Right renal pelvis (tissue), 4 donors: ENCODE results near the gene SLC6A8. TPM values are rescaled to one million over a fixed set of nuclear protein-coding genes. Genes with fewer than 3 reads are reported as not detected.

ENCODE experiments used
- DNase-seq, 4 donors: peaks; one replicate each; pipeline ENCODE4 v3.0.0-alpha.2; 2013; ENCODE audit warnings: low read depth in 4 of 4, low spot score in 3 of 4, missing footprints in 1 of 4
- polyA plus RNA-seq, 4 donors: library from polyadenylated mRNA; unstranded; fragments of 120-200 nt; gene quantifications; one replicate each; pipeline ENCODE4 v1.2.1, GENCODE V29; 2013; ENCODE audit not compliant: insufficient read length in 4 of 4

The SLC6A8 gene
- polyA plus RNA-seq: 10 to 100 TPM; 46.6 to 74.1 (median 52.6) TPM

DNA sequence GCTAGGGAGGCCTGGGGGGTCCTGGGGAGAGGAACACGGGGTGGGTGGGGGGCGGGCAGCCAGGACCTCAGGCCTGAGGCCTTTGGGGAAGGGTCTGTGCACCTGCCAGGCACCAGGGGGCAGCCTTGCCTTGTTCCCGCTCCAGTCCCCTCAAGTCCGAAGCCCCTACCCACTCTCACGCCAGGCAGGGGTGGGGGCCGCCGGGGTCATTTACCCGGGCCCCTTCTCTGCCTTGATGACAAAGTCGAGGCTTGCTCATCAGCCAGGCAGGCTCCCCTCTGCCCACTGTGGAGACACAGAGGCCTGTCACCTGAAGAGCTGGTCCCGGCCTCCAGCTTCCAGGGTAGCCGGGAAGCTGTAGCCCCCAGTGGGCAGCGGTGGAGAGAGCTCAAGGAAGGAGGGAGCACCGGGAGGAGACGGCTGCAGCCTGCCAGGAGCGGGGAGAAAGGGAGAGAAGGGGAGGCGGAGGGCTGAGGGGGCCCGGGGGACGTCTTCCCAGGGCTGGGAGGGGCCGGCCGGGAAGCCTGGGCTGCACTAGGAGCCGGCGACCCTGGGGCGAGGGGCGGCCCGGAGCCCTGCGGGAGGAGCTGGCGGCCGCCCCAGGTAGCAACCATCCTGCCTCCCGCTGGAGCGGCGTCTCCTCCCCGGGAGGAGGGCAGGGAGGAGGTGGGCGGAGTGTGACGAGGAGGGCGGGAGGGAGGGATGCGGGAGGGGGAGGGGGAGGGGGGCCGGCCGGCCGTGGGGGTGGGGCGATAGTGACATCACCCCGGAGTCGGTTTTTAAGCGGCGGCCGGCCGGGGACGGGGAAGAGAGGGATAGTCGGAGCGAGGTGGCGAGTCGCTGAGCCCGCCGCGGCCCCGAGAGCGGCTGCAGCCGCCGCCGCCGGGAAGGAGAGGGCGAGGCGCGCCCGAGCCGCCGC is at the start of gene SLC6A8:
Gene SLC6A8 (plus strand): TSS at position 806 of the 919 bp plus-strand sequence. CDS start 649 bp downstream, outside the sequence.
- no peak for DNase-seq

DNA sequence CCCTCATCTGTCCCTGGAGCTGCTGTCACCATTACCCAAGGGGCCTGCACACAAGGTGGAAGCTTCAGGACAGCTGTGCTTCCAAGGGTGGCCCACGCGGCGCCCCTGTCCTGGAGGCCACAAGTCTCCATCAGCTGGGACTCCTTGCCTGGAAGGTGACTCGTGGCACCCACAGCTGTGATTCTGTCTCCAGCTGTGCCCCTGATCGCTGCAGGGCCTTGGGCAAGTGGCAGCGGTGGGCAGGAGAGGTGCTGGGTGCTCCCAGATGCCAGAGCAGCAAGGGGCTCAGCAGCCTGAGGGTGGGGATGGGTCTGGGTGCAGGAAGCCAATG is 49.7 kb upstream of the SLC6A8 start:
- no peak for DNase-seq

DNA sequence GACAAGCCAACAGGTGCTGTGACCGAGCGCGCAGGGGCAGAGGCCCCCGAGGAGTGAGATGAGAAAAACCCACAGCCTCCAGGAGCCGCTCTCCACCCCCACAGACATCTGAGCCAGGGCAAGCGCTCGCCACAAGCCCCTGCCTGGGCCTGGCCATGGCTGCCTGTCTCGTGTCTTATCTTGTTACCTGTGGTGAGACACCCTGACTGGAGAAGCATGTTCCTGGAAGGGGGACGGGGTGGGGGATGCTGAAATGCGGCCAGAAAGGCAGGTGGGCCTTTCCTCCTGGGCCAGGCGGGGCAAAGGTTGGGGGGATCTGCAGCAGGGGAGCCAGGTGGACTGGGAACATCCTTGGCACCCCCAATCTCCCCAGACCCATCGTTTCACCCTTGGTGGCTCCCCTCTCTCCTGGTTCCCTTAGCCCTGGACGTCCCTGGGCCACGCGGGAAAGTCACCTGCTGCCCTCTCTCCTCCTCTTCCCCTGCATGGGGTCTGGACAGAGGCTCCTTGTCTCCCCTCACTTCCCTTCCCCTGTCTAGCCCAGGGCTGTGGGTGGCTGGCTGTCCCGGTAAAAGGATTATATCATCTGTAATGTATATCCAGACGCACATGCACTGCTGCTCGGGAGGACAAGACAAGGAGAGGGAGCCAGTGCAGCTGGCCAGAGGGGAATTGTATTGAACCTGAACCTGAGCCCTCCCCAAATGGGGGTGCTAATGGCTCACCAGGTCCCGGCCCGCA is 49.1 kb upstream of the SLC6A8 start:
- no peak for DNase-seq

DNA sequence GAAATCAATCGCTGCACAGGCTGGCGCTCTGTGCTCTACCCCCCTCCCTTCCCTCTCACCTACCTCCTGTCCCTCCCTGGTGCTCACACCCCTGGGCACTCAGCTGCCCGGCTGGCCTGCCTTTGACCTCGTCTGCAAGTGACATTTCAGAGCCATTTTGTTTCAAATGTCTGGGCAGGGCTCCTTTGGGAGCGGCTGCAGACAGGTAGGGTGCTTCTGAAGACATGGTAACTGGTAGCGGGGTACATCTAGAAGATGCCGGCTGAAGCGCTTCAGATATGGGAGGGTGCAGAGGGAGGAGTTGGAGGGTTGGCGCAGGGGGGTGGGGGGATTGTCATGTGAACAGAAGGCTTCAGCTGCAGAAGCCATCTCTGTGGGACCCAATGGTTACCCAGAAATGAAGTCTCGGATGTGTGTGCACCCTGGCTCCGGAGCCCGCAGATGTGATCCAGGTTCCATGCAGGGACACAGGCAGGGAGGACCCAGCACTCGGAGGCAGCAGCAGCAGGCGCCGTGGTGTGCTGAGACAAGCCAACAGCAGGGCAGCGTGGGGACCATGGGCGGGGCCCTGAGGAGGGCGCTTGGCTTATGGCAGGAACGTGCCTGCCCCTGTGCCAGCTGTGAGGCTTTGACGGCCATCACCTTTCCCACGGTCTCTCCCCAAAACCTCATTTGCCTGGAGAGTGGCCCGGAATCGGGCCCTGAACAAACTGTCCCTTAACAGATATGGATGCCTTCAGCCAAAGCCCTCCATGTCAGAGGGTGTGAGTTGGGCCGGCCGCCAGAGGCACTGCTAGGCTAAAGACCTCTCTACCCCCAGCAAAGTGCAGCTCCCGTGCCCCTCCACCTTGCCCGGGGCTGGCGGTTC is 48.3 kb upstream of the SLC6A8 start:
- DNase-seq: no peak

DNA sequence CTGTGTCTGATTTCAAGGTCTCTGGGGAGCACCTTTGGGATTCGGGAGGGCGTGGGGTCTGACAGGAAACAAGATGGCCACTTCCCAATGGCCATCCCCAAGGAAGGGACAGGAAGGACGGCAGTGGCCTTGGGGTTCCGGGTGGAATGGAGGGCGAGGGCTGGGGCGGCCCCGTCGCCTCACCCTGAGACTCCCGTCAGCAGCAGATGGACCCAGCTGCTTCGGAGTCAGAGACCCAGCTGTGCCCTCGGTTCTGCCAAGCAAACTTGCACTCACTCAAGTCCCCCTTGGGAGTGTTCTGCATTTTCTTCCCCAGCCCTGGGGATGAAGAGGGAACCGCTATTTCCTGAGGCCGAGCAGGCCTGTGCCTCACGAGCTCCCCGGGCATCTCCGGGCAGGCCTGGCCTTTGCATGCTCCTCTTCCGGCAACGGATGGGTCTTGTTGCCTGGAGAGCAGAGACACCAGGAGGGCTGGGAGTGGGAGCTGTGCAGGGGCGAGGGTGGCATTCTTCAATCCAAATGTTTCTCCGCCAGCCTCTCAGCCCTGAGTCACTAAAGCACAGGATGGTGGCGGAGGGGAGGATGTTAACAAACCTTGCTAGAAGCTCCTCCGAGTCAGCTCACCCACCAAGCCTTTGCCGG is 47.6 kb upstream of the SLC6A8 start:
- no peak for DNase-seq

DNA sequence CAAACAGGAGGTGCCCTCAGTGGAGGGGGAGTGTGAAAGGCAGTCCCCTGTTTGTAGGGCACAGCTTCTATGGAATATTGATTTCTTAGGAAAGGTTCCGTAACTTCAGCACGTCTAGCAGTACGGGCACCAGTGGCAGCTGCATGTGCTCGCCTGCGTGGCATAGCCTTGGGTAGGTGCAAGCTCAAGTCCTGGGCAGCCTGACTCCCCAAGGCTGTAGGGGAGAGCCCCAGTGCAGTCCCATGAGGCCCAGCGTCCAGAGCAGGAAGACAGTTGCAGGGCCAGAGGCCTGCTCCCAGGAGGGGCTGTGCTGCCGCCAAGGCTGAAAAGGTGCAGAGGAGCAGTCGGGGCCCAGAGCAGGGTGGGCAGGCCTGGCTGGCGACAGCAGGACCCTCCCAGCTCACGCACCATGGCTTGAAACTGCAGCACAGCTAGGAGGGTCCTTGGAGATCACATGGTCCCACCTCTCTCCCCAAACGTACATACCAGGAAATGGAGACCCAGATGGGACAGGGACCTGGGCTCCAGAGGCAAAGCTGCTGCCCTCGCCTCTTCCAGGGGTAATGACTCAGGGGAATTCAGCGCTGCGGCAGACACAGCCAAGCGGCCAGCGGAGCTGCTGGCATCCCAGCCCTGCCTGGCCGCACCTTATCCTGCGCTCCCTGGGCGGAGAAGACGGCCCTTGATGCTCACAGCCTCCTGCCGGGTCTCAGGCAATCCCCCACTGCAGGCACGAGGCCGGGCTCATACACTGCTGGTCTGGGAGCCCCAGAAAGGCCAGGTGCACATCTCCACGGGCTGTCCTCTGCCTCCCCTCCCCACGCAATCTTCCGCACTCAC is 46.8 kb upstream of the SLC6A8 start:
- no peak for DNase-seq

DNA sequence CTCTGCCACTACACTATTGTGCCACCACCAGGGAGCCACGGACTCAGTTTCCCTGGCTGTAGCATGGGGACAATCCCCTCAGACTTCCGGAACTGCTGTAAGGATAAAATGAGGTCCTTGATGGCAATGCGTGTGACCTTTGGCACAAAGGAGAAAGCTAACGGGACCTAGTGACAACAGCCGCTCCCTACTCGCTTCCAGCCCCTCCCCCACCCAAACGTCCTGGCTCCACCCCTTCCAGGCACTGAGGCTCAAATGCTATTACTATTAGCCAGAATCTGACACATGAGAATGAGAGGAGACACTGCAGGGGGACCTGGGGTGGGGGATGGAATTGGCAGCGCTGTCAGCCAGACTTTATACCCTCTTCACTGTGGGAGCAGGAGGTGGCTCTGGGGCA is 46.1 kb upstream of the SLC6A8 start:
- DNase-seq: no peak

DNA sequence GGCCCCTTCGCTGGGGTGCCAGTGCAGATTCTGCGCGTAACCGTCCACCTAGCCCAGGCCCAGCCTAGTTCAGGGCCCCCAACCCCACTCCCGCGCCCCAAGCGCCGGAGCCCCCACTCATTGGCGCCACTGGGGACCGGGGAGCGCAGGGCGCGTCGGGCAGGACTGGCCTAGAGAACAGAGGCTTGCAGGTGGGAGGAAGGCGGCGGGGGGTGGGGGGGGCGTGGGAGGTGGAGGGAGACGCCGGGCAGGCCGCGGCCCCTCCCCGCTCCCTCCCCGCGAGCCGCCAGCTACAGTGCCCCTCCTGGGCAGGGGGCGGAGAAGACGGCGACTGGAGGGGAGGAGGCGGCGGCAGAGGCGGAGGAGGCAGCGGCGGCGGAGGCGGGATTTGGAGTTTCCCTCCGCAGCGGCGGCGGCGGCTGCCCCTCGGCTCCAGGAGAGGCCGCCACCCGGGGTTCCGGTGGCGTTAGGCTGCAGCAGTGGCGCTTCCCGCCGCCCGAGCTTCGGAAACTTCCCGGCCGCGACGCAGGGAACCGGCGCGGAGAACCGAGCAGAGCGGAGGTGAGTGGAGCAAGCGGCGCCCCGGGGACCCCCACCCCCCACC is 45.6 kb upstream of the SLC6A8 start:
- no peak for DNase-seq

DNA sequence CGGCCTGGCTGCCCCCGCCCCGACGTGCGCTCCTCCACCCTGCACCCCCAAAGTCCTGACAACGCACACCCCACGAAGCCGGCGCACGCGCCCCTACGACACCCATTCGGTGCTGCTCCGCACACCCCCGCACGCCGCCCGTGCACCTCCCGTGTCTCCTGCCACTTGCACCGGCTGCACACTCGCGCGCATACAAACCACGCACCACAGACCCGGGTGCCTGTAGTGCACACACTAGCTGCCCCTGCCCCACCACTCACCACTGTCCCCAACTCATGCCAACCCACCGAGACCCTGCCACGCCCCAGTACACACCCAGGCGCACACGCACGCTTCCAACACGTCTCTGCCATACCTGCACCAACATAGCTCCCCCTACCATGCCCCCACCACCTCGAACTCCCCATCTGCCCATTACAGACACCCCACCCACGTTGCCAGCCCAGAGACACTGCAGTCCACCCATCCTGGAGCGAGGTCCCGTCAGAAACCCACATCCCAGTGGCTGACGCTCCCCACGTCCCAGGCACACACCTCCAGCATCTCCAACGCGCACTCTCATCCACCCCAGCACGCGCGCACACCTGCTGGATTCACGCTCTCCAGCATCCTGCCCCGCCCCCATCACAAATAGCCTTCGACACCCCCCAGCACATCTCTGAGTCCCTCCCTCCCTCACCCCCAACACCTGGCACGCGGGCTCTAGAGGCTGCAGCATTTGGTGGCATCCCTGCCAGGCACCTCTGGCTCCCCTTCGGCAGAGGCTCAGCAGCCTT is 44.9 kb upstream of the SLC6A8 start:
- DNase-seq: no peak

DNA sequence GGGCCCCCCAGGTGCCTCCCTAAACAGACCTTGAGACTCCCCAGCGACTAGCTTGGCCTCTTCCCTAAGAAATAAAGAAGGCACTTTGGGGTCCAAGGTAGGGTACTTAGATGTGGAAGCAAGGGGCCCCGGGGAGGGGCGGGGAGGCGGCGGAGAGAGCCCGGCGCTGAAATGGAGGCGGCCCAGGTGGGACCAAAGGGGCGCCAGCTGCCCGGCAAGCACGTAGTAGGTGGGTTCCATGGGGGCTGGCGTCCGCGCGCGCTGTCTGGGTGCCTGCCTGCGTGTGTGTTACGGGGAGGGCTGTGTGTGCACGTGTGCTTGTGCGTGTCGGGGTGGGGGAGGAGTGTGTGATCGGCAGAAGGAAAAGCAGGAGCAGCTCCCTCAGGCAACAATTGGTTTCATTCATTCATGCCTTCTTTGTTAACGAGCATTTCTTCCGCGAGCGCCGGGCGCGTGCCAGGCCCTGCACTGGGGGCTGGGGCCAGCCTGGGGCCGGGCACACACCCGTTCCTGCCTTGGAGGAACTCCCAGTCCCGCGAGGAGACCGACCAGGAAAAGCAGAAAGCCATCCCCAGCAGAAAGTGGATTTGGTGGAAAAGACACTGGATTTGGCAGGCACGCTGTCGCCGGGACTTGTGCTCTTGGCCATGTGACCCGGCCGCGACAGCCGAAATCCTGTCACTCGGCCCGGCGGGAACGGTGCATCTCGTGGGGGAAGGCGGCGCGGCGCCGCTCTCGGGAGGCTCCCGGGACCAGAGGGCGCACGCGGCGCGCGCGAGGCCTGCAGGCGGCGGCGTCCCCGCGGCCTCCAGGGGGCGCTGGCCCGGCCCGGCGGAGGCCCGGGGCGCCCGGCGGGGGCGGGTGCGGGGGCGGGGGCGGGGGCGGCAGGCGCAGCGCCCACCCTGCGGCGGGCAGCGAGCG is 44.0 kb upstream of the SLC6A8 start:
- no peak for DNase-seq

DNA sequence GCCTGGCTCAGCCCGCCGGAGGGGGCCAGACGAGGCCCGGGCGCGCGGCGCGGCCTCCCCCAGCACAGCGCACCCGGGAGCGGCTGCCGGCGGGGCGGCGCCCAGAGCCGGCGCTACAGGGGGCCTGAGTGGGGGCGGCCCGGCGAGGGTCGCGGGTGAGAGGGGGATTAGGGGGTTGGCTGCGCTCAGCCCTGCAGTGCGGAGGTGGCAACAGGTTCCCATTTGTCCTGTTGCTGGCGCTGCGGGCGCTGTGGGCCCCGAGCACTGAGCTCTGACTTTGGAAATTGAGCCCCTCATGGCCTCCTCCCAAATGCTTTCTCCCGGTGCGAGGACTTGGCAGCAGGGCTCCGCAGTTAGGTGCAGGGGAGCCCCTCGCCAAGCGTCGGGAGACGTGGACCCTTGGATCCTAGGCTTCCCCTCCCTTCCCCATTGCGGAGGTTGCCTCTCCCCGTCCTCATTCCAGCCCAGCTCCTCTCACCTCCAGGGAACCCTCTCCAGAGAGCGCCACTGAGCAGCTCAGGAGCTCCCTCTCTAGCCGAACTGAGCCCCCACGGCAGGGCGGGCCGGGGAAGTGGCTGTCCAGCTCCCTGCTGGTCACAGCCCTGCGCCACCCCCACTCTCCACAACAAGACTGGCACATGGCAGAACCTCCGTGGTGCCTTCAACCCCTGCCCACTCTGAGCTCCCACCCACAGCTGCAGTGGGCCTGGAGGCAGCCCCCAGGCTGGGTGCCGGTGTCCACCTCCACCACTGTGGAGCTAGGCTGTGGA is 43.2 kb upstream of the SLC6A8 start:
- DNase-seq: no peak

DNA sequence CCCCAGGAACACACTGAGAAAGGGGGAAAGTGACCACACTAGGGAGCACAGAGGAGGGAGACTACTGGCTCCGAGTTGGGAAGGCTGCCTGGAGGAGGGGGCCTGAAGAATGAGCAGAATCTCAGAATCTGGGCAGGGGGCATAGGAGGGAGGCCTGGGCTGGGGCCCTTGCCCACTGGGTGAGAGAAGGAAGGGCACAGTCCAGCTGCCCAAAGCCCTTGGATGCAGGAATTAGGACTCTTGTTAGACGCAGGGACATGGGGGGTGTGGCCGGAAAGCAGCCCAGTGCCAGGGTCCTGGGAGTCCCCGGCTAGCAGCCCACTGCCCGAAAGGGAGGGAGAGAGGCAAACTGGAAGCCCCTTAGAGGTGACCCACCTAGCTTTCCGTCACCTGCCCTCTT is 42.6 kb upstream of the SLC6A8 start:
- DNase-seq: no peak

DNA sequence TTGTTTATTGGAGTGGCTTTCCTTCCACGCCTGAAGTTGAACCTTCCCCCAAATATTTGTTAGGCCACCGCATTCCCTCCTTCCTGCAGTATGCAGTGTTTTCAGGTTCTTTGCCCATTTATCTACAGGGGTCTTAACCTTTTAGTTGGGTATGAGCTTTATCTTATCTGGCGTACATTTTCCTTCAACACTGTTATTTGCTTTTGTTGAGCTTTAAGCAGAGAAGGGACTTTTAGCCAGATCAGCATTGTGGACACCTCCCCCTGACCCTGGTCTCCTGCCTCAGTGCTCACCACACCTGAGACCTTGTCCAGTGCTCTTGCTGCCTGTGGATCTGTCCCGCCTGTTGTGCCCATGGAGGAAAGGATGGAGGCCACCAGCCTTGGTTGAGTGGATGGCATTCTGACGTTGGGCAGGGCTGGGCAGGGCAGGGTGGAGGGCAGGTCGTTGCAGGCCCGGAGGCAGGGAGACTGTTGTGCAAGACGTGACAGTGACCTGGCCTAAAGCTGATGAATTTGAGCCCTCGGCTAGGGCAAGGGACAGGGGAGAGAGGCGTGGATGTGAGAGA is 41.7 kb upstream of the SLC6A8 start:
- no peak for DNase-seq

DNA sequence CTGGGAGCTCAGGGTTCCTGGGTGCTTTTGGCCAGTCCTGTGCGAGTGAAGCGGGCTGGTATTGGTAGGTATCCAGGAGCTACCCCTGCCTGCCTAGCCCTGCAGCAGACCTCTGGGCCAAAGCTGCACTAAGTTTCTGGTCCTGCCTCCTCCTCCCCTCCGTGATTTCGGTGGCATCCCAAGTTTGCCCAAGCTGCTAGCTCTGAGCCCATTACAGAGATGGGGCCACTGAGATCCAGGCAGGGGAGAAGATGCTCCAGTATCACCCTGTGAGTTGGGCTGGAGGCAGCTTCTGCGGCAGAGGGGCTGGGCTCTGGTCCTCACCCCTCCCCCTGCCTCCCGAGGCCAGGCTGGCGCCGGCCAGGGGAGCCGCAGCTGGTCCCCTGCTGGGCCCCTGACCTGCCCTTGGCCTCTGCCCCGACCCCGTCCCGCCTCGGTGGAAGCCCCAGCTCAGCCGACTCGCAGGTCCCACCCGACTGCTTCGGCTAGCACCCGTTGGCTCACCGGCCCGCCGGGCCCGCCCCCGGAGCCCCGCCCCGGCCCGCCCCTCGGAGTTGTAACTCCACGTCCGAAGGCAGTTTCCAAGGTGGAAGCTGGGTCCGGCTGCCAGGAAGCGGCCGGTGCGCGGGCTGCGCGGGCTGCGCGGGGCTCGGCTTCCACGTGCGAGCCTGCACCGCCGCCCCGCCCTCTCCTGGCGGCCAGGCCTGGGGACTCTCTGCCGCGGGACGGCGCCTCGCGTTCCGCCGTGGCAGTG is 40.9 kb upstream of the SLC6A8 start, which contains the start of gene DUSP9:
Gene DUSP9 (plus strand): TSS at position 584 of the 754 bp plus-strand sequence. CDS start 751 bp downstream, outside the sequence.
- DNase-seq: no peak
